GM19468 (cell line): Measurements from ENCODE around the gene CDCP1.

ENCODE experiments used
- ATAC-seq: cut with Tn5 transposase; IDR thresholded peaks from one replicate; pipeline ENCODE4 v1.9.1; 2021; ENCODE audit warnings: mild to moderate bottlenecking, moderate library complexity, moderate number of reproducible peaks; ENCODE audit not compliant: unreplicated experiment; ENCODE audit errors: extremely low read depth

Gene CDCP1

GRCh38 chr3:45035441-45036301 lies 110.5 kb downstream of the CDCP1 start:
- ATAC-seq = no peak

GRCh38 chr3:45034612-45035252 lies 111.4 kb downstream of the CDCP1 start:
- no peak for ATAC-seq

GRCh38 chr3:45033791-45034190 lies 112.4 kb downstream of the CDCP1 start:
- ATAC-seq = no peak
